ENCODE measurements around the gene DYNC1LI1. TPM values are rescaled to one million over a fixed set of nuclear protein-coding genes. Genes with fewer than 3 reads are reported as not detected.

DYNC1LI1 gene
- 42.8 and 66.9 TPM in 2 replicates for polyA plus RNA-seq (2011; rRNA removed)
- polyA plus RNA-seq (2012; cell fraction: cytosol; rRNA removed): 17.9 and 20.3 TPM in 2 replicates
- 17.7 and 18.1 TPM in 2 replicates for polyA plus RNA-seq (2012; cell fraction: nucleus; rRNA removed)
- polyA plus RNA-seq (2017; fragmentation: RNase III; extraction: RNeasy Plus Mini Kit Qiagen cat#74134 plus additional on column Dnase treatment): 42.0 to 45.2 TPM (median 42.6 TPM) in 3 replicates
- polyA minus RNA-seq (2011; rRNA and poly(A)+ RNA removed): 11.5 and 16.5 TPM in 2 replicates

DNA sequence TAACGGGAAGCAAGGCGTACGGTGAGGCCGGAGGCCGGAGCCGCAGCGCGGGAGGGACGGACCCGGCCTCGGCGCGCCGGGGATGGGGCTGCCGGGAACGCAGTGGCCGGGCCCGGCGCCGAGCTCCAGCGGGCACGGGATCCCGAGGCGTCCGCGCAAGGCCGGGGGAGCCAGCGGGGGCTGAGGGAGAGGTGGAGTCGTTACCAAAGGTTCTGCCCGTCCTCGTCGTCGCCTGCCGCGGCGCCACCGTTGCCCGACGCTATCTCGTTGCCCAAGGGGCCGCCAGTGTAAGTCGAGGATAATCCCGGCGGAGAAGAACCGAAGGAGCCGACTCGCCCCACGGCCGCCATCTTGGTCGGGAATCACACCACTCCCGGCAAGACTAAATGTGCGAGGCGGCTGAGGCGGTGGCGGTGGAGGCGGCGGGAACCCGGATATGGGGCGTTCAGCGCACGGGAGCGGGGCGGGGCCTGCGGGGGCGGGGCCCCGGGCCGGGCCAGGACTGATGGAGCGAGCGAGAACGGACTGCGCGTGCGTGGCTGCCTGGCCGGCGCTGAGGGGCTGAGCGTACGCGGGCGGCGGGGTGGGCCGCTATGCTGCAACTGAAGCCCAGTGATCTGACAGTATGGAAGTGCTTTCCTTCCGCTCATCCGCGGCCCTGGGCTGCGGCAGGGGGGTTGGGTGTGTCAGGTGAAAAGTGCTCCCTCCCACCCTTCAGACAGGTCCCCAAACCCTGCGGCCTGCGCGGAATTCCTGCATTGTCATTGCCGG is at the start of gene DYNC1LI1:
TSS of gene DYNC1LI1 (minus strand) at position 438 of the 771 bp plus-strand sequence. CDS start at position 350, 88 bp downstream.
- DNase-seq (ENCODE audit: low read depth in 1 of 2, low spot score in 1 of 2): peak; percentile 77 to 92
- Histone ChIP-seq H3K27ac (peak within 1 kb of the TSS; percentile 96 to 98), H3K4me1 (peaks cover 28% of the 10 kb centered on the region), H3K4me3 (peak within 1 kb of the TSS; percentile 65), H3K4me2 (peak within 1 kb of the TSS; percentile 92), H3K9me3 (no peaks in the 10 kb centered on the region)
- peak; percentile 92 to 94 for ATAC-seq
- POLR2A ChIA-PET: interaction anchor here (0.8 to 1.7 kb wide), 7 partner anchors 23 to 141 kb away, joined by 3 to 5 read pairs (median 3); partner anchors contain the start of genes CMTM6 and CNOT10
- CTCF ChIA-PET: interaction anchor here (0.7 to 1.7 kb wide), 2 partner anchors 59 to 60 kb away, joined by 3 to 4 read pairs; no protein-coding TSS in a partner anchor
- peak; percentile 79; the same call in 1 of the 2 replicates for TF ChIP-seq PHF8 (IDR thresholded peaks at IDR 0.05; ENCODE audit: borderline replicate concordance, low read depth)
- TF ChIP-seq MYC (IDR thresholded peaks at IDR 0.05; ENCODE audit: borderline replicate concordance, low read length): no peak
- no peak for TF ChIP-seq EHMT2 (IDR thresholded peaks at IDR 0.05; ENCODE audit: low read depth)
- TF ChIP-seq CHD4 (IDR thresholded peaks at IDR 0.05; ENCODE audit: borderline replicate concordance): no peak
- no peak for TF ChIP-seq JUNB (IDR thresholded peaks at IDR 0.05)
- TF ChIP-seq, protein P1, sequence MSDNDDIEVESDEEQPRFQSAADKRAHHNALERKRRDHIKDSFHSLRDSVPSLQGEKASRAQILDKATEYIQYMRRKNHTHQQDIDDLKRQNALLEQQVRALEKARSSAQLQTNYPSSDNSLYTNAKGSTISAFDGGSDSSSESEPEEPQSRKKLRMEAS (IDR thresholded peaks at IDR 0.05): peak; percentile 82
- TF ChIP-seq, protein P2, sequence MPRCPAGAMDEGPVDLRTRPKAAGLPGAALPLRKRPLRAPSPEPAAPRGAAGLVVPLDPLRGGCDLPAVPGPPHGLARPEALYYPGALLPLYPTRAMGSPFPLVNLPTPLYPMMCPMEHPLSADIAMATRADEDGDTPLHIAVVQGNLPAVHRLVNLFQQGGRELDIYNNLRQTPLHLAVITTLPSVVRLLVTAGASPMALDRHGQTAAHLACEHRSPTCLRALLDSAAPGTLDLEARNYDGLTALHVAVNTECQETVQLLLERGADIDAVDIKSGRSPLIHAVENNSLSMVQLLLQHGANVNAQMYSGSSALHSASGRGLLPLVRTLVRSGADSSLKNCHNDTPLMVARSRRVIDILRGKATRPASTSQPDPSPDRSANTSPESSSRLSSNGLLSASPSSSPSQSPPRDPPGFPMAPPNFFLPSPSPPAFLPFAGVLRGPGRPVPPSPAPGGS (IDR thresholded peaks at IDR 0.05): peak; percentile 88
- no peak for TF ChIP-seq KDM5A (IDR thresholded peaks at IDR 0.05)
- no peak for TF ChIP-seq CHD2 (IDR thresholded peaks at IDR 0.05; ENCODE audit: low read length, partially characterized antibody)
- TF ChIP-seq EHF (CRISPR knock-in tag; IDR thresholded peaks at IDR 0.05): no peak
- TF ChIP-seq HDAC2 (IDR thresholded peaks at IDR 0.05): no peak
- TF ChIP-seq JUN (IDR thresholded peaks at IDR 0.05): peak in 1 of 2 experiments; percentile 89; a peak in 3 of 5 replicates
- 0 out of 2 replicates have a peak, but pooled peaks have one; percentile 35 for TF ChIP-seq NFE2L2 (conservative IDR thresholded peaks at IDR 0.05; ENCODE audit: low read length)
- TF ChIP-seq ZNF302 (CRISPR knock-in tag; IDR thresholded peaks at IDR 0.05): no peak
- 0 out of 3 replicates have a peak, but pooled peaks have one; percentile 12 for TF ChIP-seq SMC3 (IDR thresholded peaks at IDR 0.05)
- TF ChIP-seq TP53 (CRISPR knock-in tag; IDR thresholded peaks at IDR 0.05): peak; percentile 51; the same call in 1 of the 2 replicates
- TF ChIP-seq POLR2A (IDR thresholded peaks at IDR 0.05; ENCODE audit: low read length): peak; percentile 80
- TF ChIP-seq MAFK (IDR thresholded peaks at IDR 0.05; ENCODE audit: partially characterized antibody): peak; percentile 73
- TF ChIP-seq, protein P3, sequence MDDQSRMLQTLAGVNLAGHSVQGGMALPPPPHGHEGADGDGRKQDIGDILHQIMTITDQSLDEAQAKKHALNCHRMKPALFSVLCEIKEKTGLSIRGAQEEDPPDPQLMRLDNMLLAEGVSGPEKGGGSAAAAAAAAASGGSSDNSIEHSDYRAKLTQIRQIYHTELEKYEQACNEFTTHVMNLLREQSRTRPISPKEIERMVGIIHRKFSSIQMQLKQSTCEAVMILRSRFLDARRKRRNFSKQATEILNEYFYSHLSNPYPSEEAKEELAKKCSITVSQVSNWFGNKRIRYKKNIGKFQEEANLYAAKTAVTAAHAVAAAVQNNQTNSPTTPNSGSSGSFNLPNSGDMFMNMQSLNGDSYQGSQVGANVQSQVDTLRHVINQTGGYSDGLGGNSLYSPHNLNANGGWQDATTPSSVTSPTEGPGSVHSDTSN (IDR thresholded peaks at IDR 0.05): no peak; the same call in 1 of the 2 replicates
- TF ChIP-seq BHLHE40 (IDR thresholded peaks at IDR 0.05; ENCODE audit: low read depth, low read length): peak; percentile 60
- TF ChIP-seq, protein P4, sequence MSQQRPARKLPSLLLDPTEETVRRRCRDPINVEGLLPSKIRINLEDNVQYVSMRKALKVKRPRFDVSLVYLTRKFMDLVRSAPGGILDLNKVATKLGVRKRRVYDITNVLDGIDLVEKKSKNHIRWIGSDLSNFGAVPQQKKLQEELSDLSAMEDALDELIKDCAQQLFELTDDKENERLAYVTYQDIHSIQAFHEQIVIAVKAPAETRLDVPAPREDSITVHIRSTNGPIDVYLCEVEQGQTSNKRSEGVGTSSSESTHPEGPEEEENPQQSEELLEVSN (IDR thresholded peaks at IDR 0.05; ENCODE audit: borderline replicate concordance, low read depth): peak; percentile 83
- TF ChIP-seq, protein P5, sequence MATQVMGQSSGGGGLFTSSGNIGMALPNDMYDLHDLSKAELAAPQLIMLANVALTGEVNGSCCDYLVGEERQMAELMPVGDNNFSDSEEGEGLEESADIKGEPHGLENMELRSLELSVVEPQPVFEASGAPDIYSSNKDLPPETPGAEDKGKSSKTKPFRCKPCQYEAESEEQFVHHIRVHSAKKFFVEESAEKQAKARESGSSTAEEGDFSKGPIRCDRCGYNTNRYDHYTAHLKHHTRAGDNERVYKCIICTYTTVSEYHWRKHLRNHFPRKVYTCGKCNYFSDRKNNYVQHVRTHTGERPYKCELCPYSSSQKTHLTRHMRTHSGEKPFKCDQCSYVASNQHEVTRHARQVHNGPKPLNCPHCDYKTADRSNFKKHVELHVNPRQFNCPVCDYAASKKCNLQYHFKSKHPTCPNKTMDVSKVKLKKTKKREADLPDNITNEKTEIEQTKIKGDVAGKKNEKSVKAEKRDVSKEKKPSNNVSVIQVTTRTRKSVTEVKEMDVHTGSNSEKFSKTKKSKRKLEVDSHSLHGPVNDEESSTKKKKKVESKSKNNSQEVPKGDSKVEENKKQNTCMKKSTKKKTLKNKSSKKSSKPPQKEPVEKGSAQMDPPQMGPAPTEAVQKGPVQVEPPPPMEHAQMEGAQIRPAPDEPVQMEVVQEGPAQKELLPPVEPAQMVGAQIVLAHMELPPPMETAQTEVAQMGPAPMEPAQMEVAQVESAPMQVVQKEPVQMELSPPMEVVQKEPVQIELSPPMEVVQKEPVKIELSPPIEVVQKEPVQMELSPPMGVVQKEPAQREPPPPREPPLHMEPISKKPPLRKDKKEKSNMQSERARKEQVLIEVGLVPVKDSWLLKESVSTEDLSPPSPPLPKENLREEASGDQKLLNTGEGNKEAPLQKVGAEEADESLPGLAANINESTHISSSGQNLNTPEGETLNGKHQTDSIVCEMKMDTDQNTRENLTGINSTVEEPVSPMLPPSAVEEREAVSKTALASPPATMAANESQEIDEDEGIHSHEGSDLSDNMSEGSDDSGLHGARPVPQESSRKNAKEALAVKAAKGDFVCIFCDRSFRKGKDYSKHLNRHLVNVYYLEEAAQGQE (IDR thresholded peaks at IDR 0.05): 0 out of 2 replicates have a peak, but pooled peaks have one; percentile 20
- 0 out of 5 replicates have a peak, but pooled peaks of 1 of the 2 experiments have one; percentile 12 for TF ChIP-seq RAD21 (conservative IDR thresholded peaks at IDR 0.05 in 1 of 2, IDR thresholded peaks at IDR 0.05 in 1 of 2)
- TF ChIP-seq, protein P6, sequence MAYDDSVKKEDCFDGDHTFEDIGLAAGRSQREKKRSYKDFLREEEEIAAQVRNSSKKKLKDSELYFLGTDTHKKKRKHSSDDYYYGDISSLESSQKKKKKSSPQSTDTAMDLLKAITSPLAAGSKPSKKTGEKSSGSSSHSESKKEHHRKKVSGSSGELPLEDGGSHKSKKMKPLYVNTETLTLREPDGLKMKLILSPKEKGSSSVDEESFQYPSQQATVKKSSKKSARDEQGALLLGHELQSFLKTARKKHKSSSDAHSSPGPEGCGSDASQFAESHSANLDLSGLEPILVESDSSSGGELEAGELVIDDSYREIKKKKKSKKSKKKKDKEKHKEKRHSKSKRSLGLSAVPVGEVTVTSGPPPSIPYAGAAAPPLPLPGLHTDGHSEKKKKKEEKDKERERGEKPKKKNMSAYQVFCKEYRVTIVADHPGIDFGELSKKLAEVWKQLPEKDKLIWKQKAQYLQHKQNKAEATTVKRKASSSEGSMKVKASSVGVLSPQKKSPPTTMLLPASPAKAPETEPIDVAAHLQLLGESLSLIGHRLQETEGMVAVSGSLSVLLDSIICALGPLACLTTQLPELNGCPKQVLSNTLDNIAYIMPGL (CRISPR knock-in tag; IDR thresholded peaks at IDR 0.05; ENCODE audit: borderline replicate concordance): peak; percentile 37; the same call in 1 of the 2 replicates
- no peak for FAIRE-seq
- WGBS (ENCODE audit: missing lambda C conversion rate): 1% methylated on average over 47 of the region's 89 CpGs
